Stromal cell of bone marrow (primary cell): ENCODE results near the gene RAB13.
A peak's percentile ranks its signal among the peaks of the same experiment; 100 is the strongest.
"Not testable (repeated sequence)": the region's sequence is repeated elsewhere in the genome, so short reads cannot be mapped to it uniquely, and the experiment has no call there.

Experiments used
- DNase-seq: peaks from one replicate; pipeline ENCODE4 v3.0.0-alpha.2; 2012; ENCODE audit warnings: low read depth

The RAB13 gene

GRCh38 chr1:153985941-153986761 is at the start of gene RAB13:
Gene RAB13 (minus strand): TSS chr1:153986339. CDS start chr1:153986236, 103 bp downstream.
- peak; percentile 86 for DNase-seq

GRCh38 chr1:154033697-154034096 is 47.6 kb upstream of the RAB13 start:
- DNase-seq, result not testable (repeated sequence)

- no peak for DNase-seq
Observed at GRCh38 chr1:154019940-154020339, 33.8 kb upstream of the RAB13 start.

GRCh38 chr1:154019269-154019668 is 33.1 kb upstream of the RAB13 start:
- DNase-seq, result no peak

GRCh38 chr1:154014154-154014907 is 28.2 kb upstream of the RAB13 start:
- peak; percentile 21 for DNase-seq

GRCh38 chr1:154012543-154012942 is 26.4 kb upstream of the RAB13 start:
- DNase-seq, result not testable (repeated sequence)

GRCh38 chr1:154012129-154012528 is 26.0 kb upstream of the RAB13 start:
- no peak for DNase-seq

- DNase-seq, result peak; percentile 57
Observed at GRCh38 chr1:154006136-154006535, 20.0 kb upstream of the RAB13 start.

GRCh38 chr1:154000420-154000819 is 14.3 kb upstream of the RAB13 start:
- DNase-seq, result no peak

GRCh38 chr1:153996882-153997281 is 10.7 kb upstream of the RAB13 start:
- not testable (repeated sequence) for DNase-seq

GRCh38 chr1:153995640-153996039 is 9.5 kb upstream of the RAB13 start:
- DNase-seq, result no peak

GRCh38 chr1:153995202-153995601 is 9.1 kb upstream of the RAB13 start:
- no peak for DNase-seq

- no peak for DNase-seq
Observed at GRCh38 chr1:153991806-153992205, 5.7 kb upstream of the RAB13 start.

GRCh38 chr1:153991151-153991630 is 5.1 kb upstream of the RAB13 start:
- DNase-seq, result no peak

- peak; percentile 97 for DNase-seq
Observed at GRCh38 chr1:153990468-153991150, 4.5 kb upstream of the RAB13 start, which contains the start of gene RPS27. Gene RPS27 (plus strand): TSS chr1:153990762. CDS start chr1:153990797, 35 bp downstream.

GRCh38 chr1:153987621-153988020 is 1.5 kb upstream of the RAB13 start:
- DNase-seq, result no peak

GRCh38 chr1:153985341-153985912 is 712 bp downstream of the RAB13 start:
- peak; percentile 73 for DNase-seq

GRCh38 chr1:153984123-153984894 is 1.8 kb downstream of the RAB13 start:
- no peak for DNase-seq

GRCh38 chr1:153981735-153982134 is 4.4 kb downstream of the RAB13 start:
- DNase-seq, result not testable (repeated sequence)

- not testable (repeated sequence) for DNase-seq
Observed at GRCh38 chr1:153979091-153979490, 7.0 kb downstream of the RAB13 start.

- DNase-seq, result no peak
Observed at GRCh38 chr1:153978274-153978909, 7.7 kb downstream of the RAB13 start.
